PC-3 (cell line): ENCODE measurements around the gene SMAP1. TPM values are rescaled to one million over a fixed set of nuclear protein-coding genes. Genes with fewer than 3 reads are reported as not detected.
"Not testable (repeated sequence)": the region's sequence is repeated elsewhere in the genome, so short reads cannot be mapped to it uniquely, and the experiment has no call there.

Experiments used
- ATAC-seq: fragments of 200-7000 bp; cut with Tn5 transposase; 2 replicates; pipeline ENCODE4 v1.9.1; 2020; ENCODE audit warnings: mild to moderate bottlenecking, moderate library complexity
- BruUV-seq: library from RNA; stranded (reverse); fragments of 400-500 nt; replicated peaks from 2 replicates; lab custom pipeline; 2021; lab: Mats Ljungman, UMichigan
- CTCF ChIA-PET: fragments of 300-600 bp; sonication (Branson Sonifier 250); formaldehyde crosslinking; loops from one replicate; lab custom pipeline; 2022; ENCODE audit warnings: antibody characterized with exemption; lab: Charles Lee
- POLR2A ChIA-PET: fragments of 300-600 bp; sonication (Branson Sonifier 250); formaldehyde crosslinking; loops from one replicate; lab custom pipeline; 2022; ENCODE audit warnings: antibody characterized with exemption; ENCODE audit not compliant: unreplicated experiment; lab: Charles Lee
- DNase-seq: peaks from one replicate; pipeline ENCODE4 v3.0.0-alpha.2; 2015
- H2AFZ ChIP-seq: fragments of 300-600 bp; sonication (generic); 2 replicates; pipeline ENCODE4 v1.6.0; 2016; ENCODE audit warnings: antibody characterized with exemption, low read length
- H3F3A ChIP-seq: fragments of 300-600 bp; sonication (generic); one replicate; pipeline ENCODE4 v1.6.0; 2017; ENCODE audit warnings: antibody characterized with exemption, low read length, control low read depth, mild to moderate bottlenecking; ENCODE audit not compliant: unreplicated experiment
- H3K27ac ChIP-seq: fragments of 300-600 bp; sonication (generic); 2 replicates; pipeline ENCODE4 v1.5.1; 2016; ENCODE audit warnings: mild to moderate bottlenecking, low read length
- H3K27me3 ChIP-seq: fragments of 300-600 bp; sonication (generic); 2 replicates; pipeline ENCODE4 v1.6.1; 2016; ENCODE audit warnings: low read length, mixed read lengths
- H3K36me3 ChIP-seq: fragments of 300-600 bp; sonication (generic); 2 replicates; pipeline ENCODE4 v1.6.1; 2016; ENCODE audit warnings: low read depth, mixed run types, low read length, mixed read lengths
- H3K4me1 ChIP-seq: fragments of 300-600 bp; sonication (generic); 2 replicates; pipeline ENCODE4 v1.5.1; 2016; ENCODE audit warnings: low read length; ENCODE audit not compliant: insufficient read depth
- H3K4me2 ChIP-seq: fragments of 300-600 bp; sonication (generic); 2 replicates; pipeline ENCODE4 v1.6.0; 2016; ENCODE audit warnings: low read length
- H3K4me3 ChIP-seq: fragments of 300-600 bp; sonication (generic); 2 replicates; pipeline ENCODE4 v1.5.1; 2016; ENCODE audit warnings: mild to moderate bottlenecking, low read length, mixed read lengths
- H3K79me2 ChIP-seq: fragments of 300-600 bp; sonication (generic); 2 replicates; pipeline ENCODE4 v1.6.1; 2017; ENCODE audit warnings: low read length, mixed read lengths
- H3K9ac ChIP-seq: fragments of 300-600 bp; sonication (generic); 2 replicates; pipeline ENCODE4 v1.6.0; 2016; ENCODE audit warnings: mild to moderate bottlenecking, low read length
- H3K9me2 ChIP-seq: fragments of 300-600 bp; sonication (generic); replicated peaks from 2 replicates; pipeline ENCODE4 v1.6.1; 2016; ENCODE audit warnings: mixed run types, low read length, mixed read lengths
- H3K9me3 ChIP-seq: fragments of 300-600 bp; sonication (generic); 2 replicates; pipeline ENCODE4 v1.6.1; 2016; ENCODE audit warnings: low read length, mixed read lengths
- H4K20me1 ChIP-seq: fragments of 300-600 bp; sonication (generic); 2 replicates; pipeline ENCODE4 v1.6.1; 2016; ENCODE audit warnings: low read length, mixed read lengths
- EZH2 ChIP-seq: fragments of 300-600 bp; sonication (generic); IDR thresholded peaks from one replicate; pipeline ENCODE4 v1.6.1; 2017; ENCODE audit warnings: antibody characterized with exemption, mild to moderate bottlenecking, low read length; ENCODE audit not compliant: unreplicated experiment
- EZH2phosphoT487 ChIP-seq: fragments of 300-600 bp; sonication (generic); IDR thresholded peaks from 2 replicates; pipeline ENCODE4 v1.6.1; 2018; ENCODE audit warnings: mild to moderate bottlenecking, antibody characterized with exemption, low read length, borderline replicate concordance
- intact Hi-C: fragments of 100-400 bp; cut with micrococcal nuclease; formaldehyde crosslinking; loops from 2 replicates; pipeline ENCODE4 v1.9.0; 2023
- total RNA-seq: library from RNA; depleted of rRNA; stranded (reverse); fragments of >200 nt; gene quantifications from 2 replicates; pipeline ENCODE4 v1.2.3, GENCODE V29; 2014
- TF ChIP-seq, protein P1 (sequence below): fragments of 300-600 bp; sonication (generic); conservative IDR thresholded peaks from 2 replicates; pipeline ENCODE4 v1.5.1; 2017; ENCODE audit warnings: antibody characterized with exemption, low read depth, mild to moderate bottlenecking, low read length

The SMAP1 gene
- total RNA-seq, 1 experiment from 2014 or later, result 15.7 TPM

DNA sequence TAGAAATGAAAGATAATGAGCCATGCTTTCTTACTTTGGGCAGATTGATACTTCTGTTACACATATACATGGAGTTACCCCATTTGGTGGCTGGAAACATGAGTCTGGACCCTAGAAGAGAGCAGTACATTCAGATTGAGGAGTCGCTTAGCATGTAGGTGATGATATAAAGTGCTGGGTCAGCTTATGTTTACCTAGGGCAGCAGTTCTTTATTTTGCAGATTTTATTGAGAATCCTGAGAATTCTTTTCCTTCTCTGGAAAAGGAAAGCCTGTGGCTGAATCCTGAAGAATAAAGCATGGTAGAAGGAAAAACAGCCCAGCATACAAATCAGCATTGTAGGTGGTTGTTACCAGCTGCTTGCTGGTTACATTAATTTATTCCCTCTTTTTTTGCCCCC, 91.2 kb downstream of the SMAP1 start:
- H3K9ac ChIP-seq, result no peak overlapping the region
- no peaks in the 10 kb centered on the region for H3K9me2 ChIP-seq
- H3K9me3 ChIP-seq, result no peaks in the 10 kb centered on the region
- ATAC-seq (no peak), DNase-seq (no peak)
- H3K27me3 ChIP-seq, result no peaks in the 10 kb centered on the region
- H3K36me3 ChIP-seq, result no peaks in the 10 kb centered on the region
- H3K4me1 ChIP-seq, result no peaks in the 10 kb centered on the region
- H3K27ac ChIP-seq, result no peak overlapping the region
- CTCF ChIA-PET, result no interaction called here
- intact Hi-C loops, result no loop called here
- TF ChIP-seq EZH2phosphoT487, result no peak
- TF ChIP-seq EZH2, result no peak
- TF ChIP-seq, protein P1, sequence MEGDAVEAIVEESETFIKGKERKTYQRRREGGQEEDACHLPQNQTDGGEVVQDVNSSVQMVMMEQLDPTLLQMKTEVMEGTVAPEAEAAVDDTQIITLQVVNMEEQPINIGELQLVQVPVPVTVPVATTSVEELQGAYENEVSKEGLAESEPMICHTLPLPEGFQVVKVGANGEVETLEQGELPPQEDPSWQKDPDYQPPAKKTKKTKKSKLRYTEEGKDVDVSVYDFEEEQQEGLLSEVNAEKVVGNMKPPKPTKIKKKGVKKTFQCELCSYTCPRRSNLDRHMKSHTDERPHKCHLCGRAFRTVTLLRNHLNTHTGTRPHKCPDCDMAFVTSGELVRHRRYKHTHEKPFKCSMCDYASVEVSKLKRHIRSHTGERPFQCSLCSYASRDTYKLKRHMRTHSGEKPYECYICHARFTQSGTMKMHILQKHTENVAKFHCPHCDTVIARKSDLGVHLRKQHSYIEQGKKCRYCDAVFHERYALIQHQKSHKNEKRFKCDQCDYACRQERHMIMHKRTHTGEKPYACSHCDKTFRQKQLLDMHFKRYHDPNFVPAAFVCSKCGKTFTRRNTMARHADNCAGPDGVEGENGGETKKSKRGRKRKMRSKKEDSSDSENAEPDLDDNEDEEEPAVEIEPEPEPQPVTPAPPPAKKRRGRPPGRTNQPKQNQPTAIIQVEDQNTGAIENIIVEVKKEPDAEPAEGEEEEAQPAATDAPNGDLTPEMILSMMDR, result no peak
- no peaks in the 10 kb centered on the region for H3K79me2 ChIP-seq
- H3F3A ChIP-seq, result no peaks in the 10 kb centered on the region
- no peak overlapping the region for H3K4me3 ChIP-seq
- POLR2A ChIA-PET, result no interaction called here
- no peak overlapping the region for H2AFZ ChIP-seq
- H3K4me2 ChIP-seq, result no peak overlapping the region
- BruUV-seq, result no TSS peak
- no peaks in the 10 kb centered on the region for H4K20me1 ChIP-seq

DNA sequence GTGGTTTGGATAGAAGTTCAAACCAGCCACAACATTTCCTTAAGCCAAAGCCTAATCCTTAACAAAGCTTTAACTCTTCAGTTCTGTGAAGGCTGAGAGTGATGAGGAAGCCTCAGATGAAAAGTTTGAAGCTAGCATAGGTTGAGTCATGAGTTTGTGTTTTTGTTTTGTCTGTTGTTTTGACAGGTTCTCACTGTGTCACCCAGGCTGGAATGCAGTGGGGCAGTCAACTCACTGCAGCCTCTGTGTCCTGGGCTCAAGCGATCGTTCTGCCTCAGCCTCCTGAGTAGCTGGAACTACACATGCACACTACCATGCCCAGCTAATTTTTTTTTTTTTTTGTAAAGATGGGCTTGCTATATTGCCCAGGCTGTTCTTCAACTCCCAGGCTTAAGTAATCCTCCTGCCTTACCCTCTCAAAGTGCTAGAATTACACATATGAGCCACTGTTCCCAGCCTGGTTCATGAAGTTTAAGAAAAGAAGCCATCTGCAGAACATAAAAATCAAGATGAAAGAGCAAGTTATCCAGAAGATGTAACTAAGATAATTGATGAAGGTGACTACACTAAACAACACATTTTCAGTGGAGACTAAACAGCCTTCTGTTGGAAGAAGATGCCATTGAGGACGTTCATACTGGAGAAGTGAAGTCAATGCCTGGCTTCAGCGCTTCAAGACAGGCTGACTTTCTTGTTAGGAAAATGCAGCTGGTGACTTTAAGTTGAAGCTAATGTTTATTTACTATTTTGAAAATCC, 96.2 kb downstream of the SMAP1 start:
- no peaks in the 10 kb centered on the region for H3K27me3 ChIP-seq
- H3F3A ChIP-seq, result no peaks in the 10 kb centered on the region
- H3K36me3 ChIP-seq, result no peaks in the 10 kb centered on the region
- H2AFZ ChIP-seq, result no peak overlapping the region
- no peaks in the 10 kb centered on the region for H3K4me1 ChIP-seq
- DNase-seq (no peak), ATAC-seq (no peak)
- H3K27ac ChIP-seq, result no peak overlapping the region
- CTCF ChIA-PET, result no interaction called here
- H3K79me2 ChIP-seq, result no peaks in the 10 kb centered on the region
- intact Hi-C loops, result no loop called here
- H3K9ac ChIP-seq, result no peak overlapping the region
- H3K9me2 ChIP-seq, result no peaks in the 10 kb centered on the region
- no TSS peak for BruUV-seq
- no peaks in the 10 kb centered on the region for H4K20me1 ChIP-seq
- POLR2A ChIA-PET, result no interaction called here
- H3K4me2 ChIP-seq, result no peak overlapping the region
- TF ChIP-seq EZH2phosphoT487, result no peak
- TF ChIP-seq, protein P1, result no peak
- TF ChIP-seq EZH2, result no peak
- no peaks in the 10 kb centered on the region for H3K9me3 ChIP-seq
- no peak overlapping the region for H3K4me3 ChIP-seq

DNA sequence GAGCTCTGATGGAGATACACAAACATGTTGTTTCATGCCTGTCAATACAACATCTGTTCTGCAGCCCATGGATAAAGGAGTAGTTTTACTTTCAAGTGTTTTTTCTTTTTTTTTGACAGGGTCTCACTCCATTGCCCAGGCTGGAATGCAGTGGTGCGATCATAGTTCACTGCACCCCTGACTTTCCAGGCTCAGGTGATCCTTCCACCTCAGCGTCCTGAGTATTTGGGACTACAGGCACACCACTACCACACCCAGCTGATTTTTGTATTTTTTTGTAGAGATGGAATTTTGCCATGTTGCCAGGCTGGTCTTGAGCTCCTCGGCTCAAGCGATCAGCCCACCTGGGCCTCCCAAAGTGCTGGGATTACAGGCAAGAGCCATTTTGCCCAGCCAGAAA, 97.0 kb downstream of the SMAP1 start:
- DNase-seq (no peak), ATAC-seq (no peak)
- Histone ChIP-seq H3K4me2 (no peak overlapping the region), H3K9ac (no peak overlapping the region), H3K27ac (no peak overlapping the region), H3K9me3 (no peaks in the 10 kb centered on the region), H3K9me2 (no peaks in the 10 kb centered on the region), H3K4me1 (no peaks in the 10 kb centered on the region), H3K27me3 (no peaks in the 10 kb centered on the region), H3K36me3 (no peaks in the 10 kb centered on the region), H3K4me3 (no peak overlapping the region), H2AFZ (no peak overlapping the region), H4K20me1 (no peaks in the 10 kb centered on the region), H3F3A (no peaks in the 10 kb centered on the region), H3K79me2 (no peaks in the 10 kb centered on the region)
- ChIA-PET POLR2A (no interaction called here), CTCF (no interaction called here)
- TF ChIP-seq EZH2phosphoT487, result no peak
- TF ChIP-seq, protein P1, result no peak
- no peak for TF ChIP-seq EZH2
- BruUV-seq, result no TSS peak
- intact Hi-C loops, result no loop called here

DNA sequence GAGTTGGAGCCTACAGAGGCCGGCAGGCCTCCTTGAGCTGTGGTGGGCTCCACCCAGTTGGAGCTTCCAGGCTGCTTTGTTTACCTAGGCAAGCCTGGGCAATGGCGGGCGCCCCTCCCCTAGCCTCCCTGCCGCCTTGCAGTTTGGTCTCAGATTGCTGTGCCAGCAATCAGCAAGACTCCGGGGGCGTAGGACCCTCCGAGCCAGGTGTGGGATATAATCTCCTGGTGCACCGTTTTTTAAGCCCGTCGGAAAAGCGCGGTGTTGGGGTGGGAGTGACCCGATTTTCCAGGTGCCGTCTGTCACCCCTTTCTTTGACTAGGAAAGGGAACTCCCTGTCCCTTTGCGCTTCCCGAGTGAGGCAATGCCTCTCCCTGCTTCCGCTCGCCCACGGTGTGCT, 103.7 kb downstream of the SMAP1 start:
- POLR2A ChIA-PET, BruUV-seq, ATAC-seq: not testable (repeated sequence)

More for the DNA sequence above, 103.7 kb downstream of the SMAP1 start:
- H3K27me3 ChIP-seq, H3K9me2 ChIP-seq, CTCF ChIA-PET, H3K4me2 ChIP-seq, DNase-seq, intact Hi-C loops, H3K79me2 ChIP-seq, H3K4me1 ChIP-seq, H2AFZ ChIP-seq, H4K20me1 ChIP-seq, H3K27ac ChIP-seq, H3K36me3 ChIP-seq, H3K4me3 ChIP-seq, H3K9ac ChIP-seq, H3K9me3 ChIP-seq, H3F3A ChIP-seq: not testable (repeated sequence)
